Transverse colon (tissue), 4 donors: ENCODE data around the gene OR2F2.

Experiments used
- POLR2A ChIP-seq: fragments of 450-650 bp; IDR thresholded peaks from one replicate; pipeline ENCODE4 v1.6.1; 2016; ENCODE audit warnings: antibody characterized with exemption, mild to moderate bottlenecking, moderate library complexity
- POLR2AphosphoS5 ChIP-seq, 3 donors: sonication (generic); formaldehyde crosslinking; IDR thresholded peaks; one replicate each; pipeline ENCODE4 v1.6.1; 2016; ENCODE audit warnings: antibody characterized with exemption in 3 of 3
- TF ChIP-seq, protein P1 (sequence below), 5 experiments: fragments of 200-600 bp in 3 of 5; fragments of 450-650 bp in 2 of 5; sonication (generic) in 3 of 5; IDR thresholded peaks; 1 replicate in 2 of 5; 2 replicates in 3 of 5; pipeline ENCODE4 v1.5.1; 2016 to 2017; ENCODE audit warnings: antibody characterized with exemption in 5 of 5, inconsistent platforms in 3 of 5, mild to moderate bottlenecking in 2 of 5, moderate library complexity in 1 of 5

DNA sequence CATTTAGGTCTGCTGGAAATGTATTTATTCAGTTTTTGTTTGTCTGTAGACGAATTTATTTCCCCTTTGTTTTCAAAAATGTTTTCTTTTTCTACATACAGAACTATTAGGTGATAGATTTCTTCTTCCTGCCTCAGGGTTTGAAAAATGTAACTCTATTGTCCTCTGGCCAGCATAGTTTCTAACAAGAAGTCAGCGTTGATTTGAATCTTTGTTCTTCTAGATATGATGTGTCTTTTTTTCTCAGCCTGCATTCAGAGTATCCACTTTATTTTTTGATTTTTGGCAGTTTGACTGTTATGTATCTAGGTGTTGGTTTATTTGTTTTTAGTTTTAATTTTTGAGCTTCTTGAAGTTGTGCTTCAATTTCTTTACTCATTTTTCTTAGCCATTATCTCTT lies 12.1 kb downstream of the OR2F2 start:
- TF ChIP-seq, protein P1, sequence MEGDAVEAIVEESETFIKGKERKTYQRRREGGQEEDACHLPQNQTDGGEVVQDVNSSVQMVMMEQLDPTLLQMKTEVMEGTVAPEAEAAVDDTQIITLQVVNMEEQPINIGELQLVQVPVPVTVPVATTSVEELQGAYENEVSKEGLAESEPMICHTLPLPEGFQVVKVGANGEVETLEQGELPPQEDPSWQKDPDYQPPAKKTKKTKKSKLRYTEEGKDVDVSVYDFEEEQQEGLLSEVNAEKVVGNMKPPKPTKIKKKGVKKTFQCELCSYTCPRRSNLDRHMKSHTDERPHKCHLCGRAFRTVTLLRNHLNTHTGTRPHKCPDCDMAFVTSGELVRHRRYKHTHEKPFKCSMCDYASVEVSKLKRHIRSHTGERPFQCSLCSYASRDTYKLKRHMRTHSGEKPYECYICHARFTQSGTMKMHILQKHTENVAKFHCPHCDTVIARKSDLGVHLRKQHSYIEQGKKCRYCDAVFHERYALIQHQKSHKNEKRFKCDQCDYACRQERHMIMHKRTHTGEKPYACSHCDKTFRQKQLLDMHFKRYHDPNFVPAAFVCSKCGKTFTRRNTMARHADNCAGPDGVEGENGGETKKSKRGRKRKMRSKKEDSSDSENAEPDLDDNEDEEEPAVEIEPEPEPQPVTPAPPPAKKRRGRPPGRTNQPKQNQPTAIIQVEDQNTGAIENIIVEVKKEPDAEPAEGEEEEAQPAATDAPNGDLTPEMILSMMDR (IDR thresholded peaks at IDR 0.05): no peak
- no peak for TF ChIP-seq POLR2A
- TF ChIP-seq POLR2AphosphoS5 (IDR thresholded peaks at IDR 0.05): no peak
